HFFc6 (cell line): ENCODE results near the gene ROBO1. TPM values are rescaled to one million over a fixed set of nuclear protein-coding genes. Genes with fewer than 3 reads are reported as not detected.

ENCODE experiments used
- DNase-seq: peaks from one replicate; pipeline ENCODE4 v3.0.0-alpha.2; 2018
- H3K27ac Mint-ChIP-seq: 2 replicates; pipeline ENCODE4 v1.8.0; 2020; ENCODE audit warnings: mild to moderate bottlenecking, mixed read lengths
- H3K27me3 Mint-ChIP-seq: 2 replicates; pipeline ENCODE4 v1.8.0; 2021; ENCODE audit warnings: mild to moderate bottlenecking, moderate library complexity, mixed read lengths; ENCODE audit not compliant: insufficient read depth
- H3K36me3 Mint-ChIP-seq: 2 replicates; pipeline ENCODE4 v1.8.0; 2021; ENCODE audit warnings: low read depth, mixed read lengths
- H3K4me1 Mint-ChIP-seq: 2 replicates; pipeline ENCODE4 v1.8.0; 2020; ENCODE audit warnings: low read depth, mixed read lengths
- H3K4me3 Mint-ChIP-seq: 2 replicates; pipeline ENCODE4 v1.8.0; 2020; ENCODE audit warnings: mild to moderate bottlenecking, moderate library complexity, mixed read lengths
- H3K9me3 Mint-ChIP-seq: 2 replicates; pipeline ENCODE4 v1.8.0; 2020; ENCODE audit warnings: mild to moderate bottlenecking, mixed read lengths
- total RNA-seq, 6 experiments: library from RNA; stranded (reverse); fragmentation: NEBNext Ultra II Directional; extraction: Animal tissue kit (Norgen Biotek cat#: 25700); gene quantifications; 2 replicates in 1 of 6; 3 replicates in 5 of 6; pipeline ENCODE4 v1.2.3, GENCODE V29; 2021
- TF ChIP-seq, protein P1 (sequence below): fragments of 200-600 bp; sonication (generic); IDR thresholded peaks from 2 replicates; pipeline ENCODE4 v1.5.0; 2021; ENCODE audit warnings: antibody characterized with exemption, mild to moderate bottlenecking

ROBO1 gene
- total RNA-seq, 6 experiments from 2014 or later, result 38.7 to 51.3 (median 41.7) TPM

DNA sequence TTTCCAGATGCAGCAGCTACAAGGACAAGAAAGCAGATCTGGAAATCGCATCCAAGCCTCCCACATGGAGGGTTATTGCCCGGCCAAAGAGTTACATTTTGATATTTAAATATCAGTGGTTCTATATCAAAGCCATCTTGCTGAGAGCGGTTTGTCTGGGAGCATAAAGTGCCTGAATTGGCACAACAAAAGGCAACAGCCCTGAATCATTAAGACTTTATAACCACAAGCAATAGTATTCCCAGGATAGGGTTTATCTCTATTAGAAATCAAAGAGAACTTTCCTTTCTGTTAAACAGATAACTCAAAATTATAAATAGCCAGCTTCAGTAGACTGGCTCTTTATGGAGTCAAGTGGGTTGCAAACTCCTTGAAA, 564.7 kb downstream of the ROBO1 start:
- Mint-ChIP-seq H3K27ac (no peak overlapping the region), H3K9me3 (no peaks in the 10 kb centered on the region)

DNA sequence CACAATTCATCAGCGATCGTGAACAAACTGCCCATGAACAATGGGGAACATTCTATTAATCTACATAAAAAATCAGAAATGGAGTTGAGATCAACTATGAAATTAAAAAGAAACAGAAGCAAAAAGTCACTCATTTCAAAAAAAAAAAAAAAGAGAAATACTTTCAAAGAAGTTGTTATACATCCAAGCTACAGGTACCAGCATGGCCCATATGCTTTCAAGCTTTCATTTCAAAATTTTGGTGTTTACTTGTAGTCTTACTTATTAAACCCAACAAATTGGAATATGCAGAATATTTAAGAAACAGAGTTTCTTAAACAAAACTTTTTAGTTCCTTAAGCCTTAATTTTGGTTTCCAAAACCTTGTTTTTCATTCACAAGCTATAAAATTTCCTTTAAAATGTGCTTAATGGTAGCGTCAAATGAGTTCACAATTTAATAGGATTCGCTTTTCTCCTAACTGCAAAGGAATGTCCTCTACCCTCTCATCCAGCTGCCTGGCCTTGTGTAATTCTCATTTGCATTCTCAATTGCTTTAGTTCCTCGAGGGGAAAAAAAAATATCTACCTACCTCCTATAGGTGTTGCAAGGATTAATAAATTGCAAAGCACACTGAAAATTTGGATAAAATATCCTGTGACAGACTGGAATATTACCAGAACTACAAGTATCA, 565.2 kb downstream of the ROBO1 start:
- Mint-ChIP-seq H3K36me3 (no peaks in the 10 kb centered on the region), H3K4me3 (no peak overlapping the region), H3K27me3 (no peaks in the 10 kb centered on the region), H3K4me1 (no peaks in the 10 kb centered on the region), H3K27ac (no peak overlapping the region), H3K9me3 (no peaks in the 10 kb centered on the region; the same call in 1 of the 2 replicates)
- TF ChIP-seq, protein P1, sequence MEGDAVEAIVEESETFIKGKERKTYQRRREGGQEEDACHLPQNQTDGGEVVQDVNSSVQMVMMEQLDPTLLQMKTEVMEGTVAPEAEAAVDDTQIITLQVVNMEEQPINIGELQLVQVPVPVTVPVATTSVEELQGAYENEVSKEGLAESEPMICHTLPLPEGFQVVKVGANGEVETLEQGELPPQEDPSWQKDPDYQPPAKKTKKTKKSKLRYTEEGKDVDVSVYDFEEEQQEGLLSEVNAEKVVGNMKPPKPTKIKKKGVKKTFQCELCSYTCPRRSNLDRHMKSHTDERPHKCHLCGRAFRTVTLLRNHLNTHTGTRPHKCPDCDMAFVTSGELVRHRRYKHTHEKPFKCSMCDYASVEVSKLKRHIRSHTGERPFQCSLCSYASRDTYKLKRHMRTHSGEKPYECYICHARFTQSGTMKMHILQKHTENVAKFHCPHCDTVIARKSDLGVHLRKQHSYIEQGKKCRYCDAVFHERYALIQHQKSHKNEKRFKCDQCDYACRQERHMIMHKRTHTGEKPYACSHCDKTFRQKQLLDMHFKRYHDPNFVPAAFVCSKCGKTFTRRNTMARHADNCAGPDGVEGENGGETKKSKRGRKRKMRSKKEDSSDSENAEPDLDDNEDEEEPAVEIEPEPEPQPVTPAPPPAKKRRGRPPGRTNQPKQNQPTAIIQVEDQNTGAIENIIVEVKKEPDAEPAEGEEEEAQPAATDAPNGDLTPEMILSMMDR, result no peak
- no peak for DNase-seq

More for the DNA sequence above, 564.7 kb downstream of the ROBO1 start:
- TF ChIP-seq, protein P1, result no peak
- H3K27me3 Mint-ChIP-seq, result no peaks in the 10 kb centered on the region
- no peak for DNase-seq
- H3K4me3 Mint-ChIP-seq, result no peak overlapping the region
- H3K36me3 Mint-ChIP-seq, result no peaks in the 10 kb centered on the region
- H3K4me1 Mint-ChIP-seq, result no peaks in the 10 kb centered on the region

DNA sequence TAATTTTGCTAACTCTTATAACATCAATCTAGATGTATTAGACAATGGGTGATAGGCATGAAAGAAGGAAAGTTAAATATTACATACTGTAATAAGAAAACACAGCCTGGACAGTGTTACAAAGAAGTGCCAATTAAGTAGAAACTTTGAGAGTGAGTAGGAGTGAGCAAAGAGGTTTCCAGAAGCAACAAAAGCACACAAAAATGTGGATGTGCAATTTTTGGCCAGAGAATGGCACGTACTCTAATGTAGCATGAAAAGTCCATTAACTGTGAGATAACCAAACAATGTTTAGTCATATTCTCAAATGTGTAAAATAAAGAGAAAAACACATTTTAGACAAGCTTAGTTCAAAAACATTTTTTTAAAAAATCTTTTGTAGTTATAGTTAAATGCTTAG, 567.3 kb downstream of the ROBO1 start:
- TF ChIP-seq, protein P1, result no peak
- no peak overlapping the region for H3K4me3 Mint-ChIP-seq
- DNase-seq, result no peak
- no peak overlapping the region for H3K27ac Mint-ChIP-seq
- no peaks in the 10 kb centered on the region for H3K36me3 Mint-ChIP-seq
- no peaks in the 10 kb centered on the region for H3K4me1 Mint-ChIP-seq
- H3K27me3 Mint-ChIP-seq, result peaks cover 3% of the 10 kb centered on the region
- H3K9me3 Mint-ChIP-seq, result no peaks in the 10 kb centered on the region; the same call in 1 of the 2 replicates

DNA sequence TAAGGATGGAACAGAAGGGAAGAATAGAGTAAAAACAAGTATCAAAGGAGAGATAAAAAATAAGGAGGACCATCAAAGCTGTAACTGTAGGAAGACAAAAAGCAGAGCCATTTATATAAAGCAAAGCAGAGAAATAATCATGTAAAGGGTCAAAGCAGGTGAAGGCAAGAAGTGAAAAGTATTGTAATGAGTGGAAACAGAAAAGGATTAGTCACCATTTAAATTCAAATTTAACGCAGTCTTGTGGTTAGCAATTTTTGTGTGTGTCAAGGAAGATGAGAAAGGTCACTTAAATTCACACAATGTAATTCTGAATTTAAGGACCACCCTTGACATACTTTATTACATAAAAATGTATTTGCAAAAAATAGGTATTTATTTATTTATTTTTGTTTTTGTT, 567.8 kb downstream of the ROBO1 start:
- DNase-seq, result no peak
- TF ChIP-seq, protein P1, result no peak

DNA sequence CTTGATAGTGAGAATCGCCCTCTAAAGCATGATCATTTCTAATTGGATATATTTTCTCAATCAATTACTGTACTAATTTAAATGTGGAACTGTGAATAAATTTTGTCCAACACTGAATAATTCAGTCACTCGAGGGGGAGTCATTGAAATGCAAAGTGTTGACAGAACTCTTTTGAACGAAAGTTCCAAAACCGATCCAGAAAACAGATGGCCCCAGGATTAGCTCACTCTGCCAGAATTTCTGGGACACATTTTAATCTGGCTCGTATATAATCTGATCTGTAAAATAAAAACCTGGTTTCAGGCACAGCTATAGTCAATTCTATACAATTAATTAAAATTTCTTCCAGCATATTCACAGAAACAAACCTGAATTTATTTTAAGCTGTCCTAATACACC, 580.4 kb downstream of the ROBO1 start:
- Mint-ChIP-seq H3K9me3 (no peaks in the 10 kb centered on the region), H3K27me3 (peaks cover under 1% of the 10 kb centered on the region; the same call in 1 of the 2 replicates), H3K36me3 (no peaks in the 10 kb centered on the region), H3K4me1 (no peaks in the 10 kb centered on the region), H3K4me3 (no peak overlapping the region), H3K27ac (no peak overlapping the region)
- no peak for DNase-seq
- TF ChIP-seq, protein P1, result no peak

More for the DNA sequence above, 567.8 kb downstream of the ROBO1 start:
- no peaks in the 10 kb centered on the region for H3K36me3 Mint-ChIP-seq
- no peak overlapping the region for H3K4me3 Mint-ChIP-seq
- no peaks in the 10 kb centered on the region; the same call in 1 of the 2 replicates for H3K9me3 Mint-ChIP-seq
- no peaks in the 10 kb centered on the region for H3K4me1 Mint-ChIP-seq
- H3K27me3 Mint-ChIP-seq, result peaks cover 3% of the 10 kb centered on the region
- no peak overlapping the region for H3K27ac Mint-ChIP-seq
